ENCODE results near the gene SMYD1. TPM values are rescaled to one million over a fixed set of nuclear protein-coding genes. Genes with fewer than 3 reads are reported as not detected.

SMYD1 gene
- total and polyA plus RNA-seq, 9 donors = 169 to 337 (median 250) TPM

GRCh38 chr2:88053934-88054781, 13.5 kb upstream of the SMYD1 start:
- H3K4me1 ChIP-seq (ENCODE audit: control insufficient read depth, insufficient read depth, low read length) = peaks cover 14% of the 10 kb centered on the region
- no peaks in the 10 kb centered on the region for H3K9me3 ChIP-seq (replicated peaks; ENCODE audit: control insufficient read depth, low read depth, low read length)
- DNase-seq = no peak
- H3K4me3 ChIP-seq (ENCODE audit: low read length) = peak overlapping the region; percentile 92
- peak overlapping the region; percentile 94 for H3K27ac ChIP-seq (ENCODE audit: low read length)
- H3K27me3 ChIP-seq (ENCODE audit: control insufficient read depth, insufficient read depth, low read length) = no peaks in the 10 kb centered on the region
- WGBS (ENCODE audit: insufficient coverage) = 49% methylated on average over 8 of the region's 10 CpGs
- H3K36me3 ChIP-seq (ENCODE audit: control insufficient read depth, insufficient read depth, low read length) = no peaks in the 10 kb centered on the region

- Histone ChIP-seq H3K9me3 (replicated peaks; ENCODE audit: control insufficient read depth, low read depth, low read length) (no peaks in the 10 kb centered on the region), H3K4me3 (ENCODE audit: low read length) (peak overlapping the region; percentile 92), H3K4me1 (ENCODE audit: control insufficient read depth, insufficient read depth, low read length) (peaks cover 14% of the 10 kb centered on the region), H3K27ac (ENCODE audit: low read length) (peak overlapping the region; percentile 94), H3K27me3 (ENCODE audit: control insufficient read depth, insufficient read depth, low read length) (no peaks in the 10 kb centered on the region), H3K36me3 (ENCODE audit: control insufficient read depth, insufficient read depth, low read length) (no peaks in the 10 kb centered on the region)
- peak; percentile 79 for DNase-seq
- 25% methylated on average over 19 of the region's 25 CpGs for WGBS (ENCODE audit: insufficient coverage)
Observed at GRCh38 chr2:88054782-88055370, 12.7 kb upstream of the SMYD1 start.

- peak within 1 kb of the TSS; percentile 94 for H3K27ac ChIP-seq (ENCODE audit: low read length)
- WGBS (ENCODE audit: insufficient coverage) = under 1% methylated on average over 57 of the region's 77 CpGs
Observed at GRCh38 chr2:88055371-88056128, 12.1 kb upstream of the SMYD1 start, which contains the start of gene KRCC1. TSS of gene KRCC1 (minus strand) at chr2:88055783. CDS start at chr2:88028563, 27,220 bp downstream.

GRCh38 chr2:88057437-88057844, 10.2 kb upstream of the SMYD1 start:
- Histone ChIP-seq H3K4me1 (ENCODE audit: control insufficient read depth, insufficient read depth, low read length) (peaks cover 17% of the 10 kb centered on the region), H3K4me3 (ENCODE audit: low read length) (no peak overlapping the region), H3K36me3 (ENCODE audit: control insufficient read depth, insufficient read depth, low read length) (no peaks in the 10 kb centered on the region), H3K27me3 (ENCODE audit: control insufficient read depth, insufficient read depth, low read length) (no peaks in the 10 kb centered on the region), H3K27ac (ENCODE audit: low read length) (no peak overlapping the region), H3K9me3 (replicated peaks; ENCODE audit: control insufficient read depth, low read depth, low read length) (no peaks in the 10 kb centered on the region)
- no peak for DNase-seq
- 100% methylated on average over 1 of the region's 4 CpGs for WGBS (ENCODE audit: insufficient coverage)

More at GRCh38 chr2:88055371-88056128, 12.1 kb upstream of the SMYD1 start, which contains the start of gene KRCC1:
- Histone ChIP-seq H3K4me1 (ENCODE audit: control insufficient read depth, insufficient read depth, low read length) (peaks cover 17% of the 10 kb centered on the region), H3K27me3 (ENCODE audit: control insufficient read depth, insufficient read depth, low read length) (no peaks in the 10 kb centered on the region), H3K9me3 (replicated peaks; ENCODE audit: control insufficient read depth, low read depth, low read length) (no peaks in the 10 kb centered on the region), H3K4me3 (ENCODE audit: low read length) (peak within 1 kb of the TSS; percentile 92), H3K36me3 (ENCODE audit: control insufficient read depth, insufficient read depth, low read length) (no peaks in the 10 kb centered on the region)
- DNase-seq = peak; percentile 98

GRCh38 chr2:88058191-88058590, 9.4 kb upstream of the SMYD1 start:
- Histone ChIP-seq H3K9me3 (replicated peaks; ENCODE audit: control insufficient read depth, low read depth, low read length) (no peaks in the 10 kb centered on the region), H3K4me1 (ENCODE audit: control insufficient read depth, insufficient read depth, low read length) (peaks cover 17% of the 10 kb centered on the region), H3K4me3 (ENCODE audit: low read length) (no peak overlapping the region), H3K27ac (ENCODE audit: low read length) (no peak overlapping the region), H3K27me3 (ENCODE audit: control insufficient read depth, insufficient read depth, low read length) (no peaks in the 10 kb centered on the region), H3K36me3 (ENCODE audit: control insufficient read depth, insufficient read depth, low read length) (no peaks in the 10 kb centered on the region)
- 93% methylated on average over 2 of the region's 5 CpGs for WGBS (ENCODE audit: insufficient coverage)
- no peak for DNase-seq

- no peaks in the 10 kb centered on the region for H3K36me3 ChIP-seq (ENCODE audit: control insufficient read depth, insufficient read depth, low read length)
- H3K9me3 ChIP-seq (replicated peaks; ENCODE audit: control insufficient read depth, low read depth, low read length) = no peaks in the 10 kb centered on the region
- peaks cover 8% of the 10 kb centered on the region for H3K4me1 ChIP-seq (ENCODE audit: control insufficient read depth, insufficient read depth, low read length)
- no peak overlapping the region for H3K4me3 ChIP-seq (ENCODE audit: low read length)
- no peak overlapping the region for H3K27ac ChIP-seq (ENCODE audit: low read length)
- peak; percentile 52 for DNase-seq
- no peaks in the 10 kb centered on the region for H3K27me3 ChIP-seq (ENCODE audit: control insufficient read depth, insufficient read depth, low read length)
- 20% methylated on average over 2 of the region's 5 CpGs for WGBS (ENCODE audit: insufficient coverage)
Observed at GRCh38 chr2:88059979-88060906, 7.4 kb upstream of the SMYD1 start.

- Histone ChIP-seq H3K27ac (ENCODE audit: low read length) (no peak overlapping the region), H3K9me3 (replicated peaks; ENCODE audit: control insufficient read depth, low read depth, low read length) (no peaks in the 10 kb centered on the region), H3K27me3 (ENCODE audit: control insufficient read depth, insufficient read depth, low read length) (no peaks in the 10 kb centered on the region), H3K4me3 (ENCODE audit: low read length) (no peak overlapping the region), H3K4me1 (ENCODE audit: control insufficient read depth, insufficient read depth, low read length) (peaks cover 7% of the 10 kb centered on the region), H3K36me3 (ENCODE audit: control insufficient read depth, insufficient read depth, low read length) (no peaks in the 10 kb centered on the region)
- no CpG with 5 or more reads among the region's 2 CpGs for WGBS (ENCODE audit: insufficient coverage)
- DNase-seq = no peak
Observed at GRCh38 chr2:88060907-88061275, 6.7 kb upstream of the SMYD1 start.

- Histone ChIP-seq H3K27ac (ENCODE audit: low read length) (no peak overlapping the region), H3K4me3 (ENCODE audit: low read length) (no peak overlapping the region), H3K9me3 (replicated peaks; ENCODE audit: control insufficient read depth, low read depth, low read length) (no peaks in the 10 kb centered on the region), H3K36me3 (ENCODE audit: control insufficient read depth, insufficient read depth, low read length) (no peaks in the 10 kb centered on the region), H3K4me1 (ENCODE audit: control insufficient read depth, insufficient read depth, low read length) (peaks cover 3% of the 10 kb centered on the region), H3K27me3 (ENCODE audit: control insufficient read depth, insufficient read depth, low read length) (no peaks in the 10 kb centered on the region)
- no CpG with 5 or more reads among the region's 3 CpGs for WGBS (ENCODE audit: insufficient coverage)
- DNase-seq = no peak
Observed at GRCh38 chr2:88061295-88061694, 6.3 kb upstream of the SMYD1 start.

- Histone ChIP-seq H3K9me3 (replicated peaks; ENCODE audit: control insufficient read depth, low read depth, low read length) (no peaks in the 10 kb centered on the region), H3K27ac (ENCODE audit: low read length) (peak overlapping the region; percentile 74), H3K27me3 (ENCODE audit: control insufficient read depth, insufficient read depth, low read length) (no peaks in the 10 kb centered on the region), H3K4me3 (ENCODE audit: low read length) (no peak overlapping the region), H3K4me1 (ENCODE audit: control insufficient read depth, insufficient read depth, low read length) (peaks cover 12% of the 10 kb centered on the region), H3K36me3 (ENCODE audit: control insufficient read depth, insufficient read depth, low read length) (no peaks in the 10 kb centered on the region)
- WGBS (ENCODE audit: insufficient coverage) = 22% methylated on average over 3 of the region's 4 CpGs
- DNase-seq = peak; percentile 37
Observed at GRCh38 chr2:88066543-88066942, 1.1 kb upstream of the SMYD1 start.
